Right lobe of liver (tissue), 4 donors: ENCODE data around the gene TRAF1.

ENCODE experiments used
- POLR2A ChIP-seq: fragments of 450-650 bp; IDR thresholded peaks from one replicate; pipeline ENCODE4 v1.6.1; 2017; ENCODE audit warnings: antibody characterized with exemption, mild to moderate bottlenecking
- TF ChIP-seq, protein P1 (sequence below), 4 donors: fragments of 200-600 bp in 3 of 4; fragments of 450-650 bp in 1 of 4; IDR thresholded peaks; one replicate each; pipeline versions ENCODE4 v1.5.1 to v1.8.0; 2016 to 2022; ENCODE audit warnings: antibody characterized with exemption in 4 of 4, mild to moderate bottlenecking in 2 of 4
- donor health status: DM: no; HTN: no; CAD: no.
- donor health status: DM: no; HTN: no; CAD: no.
- donor health status: DM: no; HTN: yes; CAD: no.

DNA sequence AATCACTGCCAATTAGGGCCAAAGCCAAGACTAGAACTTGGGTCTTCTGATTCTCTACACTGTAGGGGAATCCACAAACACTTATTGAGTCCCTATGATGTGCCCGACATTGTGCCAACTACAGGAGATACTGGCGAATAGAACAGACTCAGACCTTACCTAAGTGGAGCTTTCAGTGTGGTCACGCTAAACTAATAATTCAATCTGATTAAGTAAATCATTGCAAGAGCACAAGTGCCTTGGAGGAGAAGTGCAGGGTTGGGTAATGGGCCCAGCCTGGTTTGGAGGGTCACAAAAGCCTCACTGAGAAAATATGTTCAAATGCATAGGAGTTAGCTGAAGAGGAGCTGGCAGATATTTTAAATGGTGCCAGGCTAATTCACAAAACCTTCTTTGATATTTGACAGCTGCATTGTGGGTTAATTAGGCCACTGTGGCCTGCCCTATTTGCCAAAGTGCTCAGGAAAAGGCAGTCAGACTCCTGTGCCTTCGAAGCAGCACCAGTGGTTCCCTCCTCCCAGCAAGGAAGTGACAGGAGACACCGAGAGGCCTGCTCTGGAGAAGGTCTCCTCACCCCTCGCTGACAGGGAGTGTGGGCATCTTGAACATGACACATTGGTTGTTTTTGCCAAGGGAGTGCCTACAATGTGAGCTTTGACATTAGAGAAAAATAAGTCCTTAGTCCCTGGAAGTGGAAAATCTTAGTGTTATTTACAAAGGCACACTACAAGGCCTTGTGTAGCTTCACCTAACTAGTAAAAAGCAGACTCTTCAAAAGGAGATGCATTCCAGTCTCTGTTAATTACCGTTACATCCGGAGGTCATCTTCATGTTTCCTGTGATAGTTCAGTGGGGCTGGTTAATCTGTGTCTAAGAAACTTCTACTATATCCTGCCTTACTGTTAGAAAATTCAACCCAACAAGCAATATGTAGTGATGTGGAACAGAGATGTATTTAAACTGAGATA, 24.1 kb upstream of the TRAF1 start:
- TF ChIP-seq, protein P1, sequence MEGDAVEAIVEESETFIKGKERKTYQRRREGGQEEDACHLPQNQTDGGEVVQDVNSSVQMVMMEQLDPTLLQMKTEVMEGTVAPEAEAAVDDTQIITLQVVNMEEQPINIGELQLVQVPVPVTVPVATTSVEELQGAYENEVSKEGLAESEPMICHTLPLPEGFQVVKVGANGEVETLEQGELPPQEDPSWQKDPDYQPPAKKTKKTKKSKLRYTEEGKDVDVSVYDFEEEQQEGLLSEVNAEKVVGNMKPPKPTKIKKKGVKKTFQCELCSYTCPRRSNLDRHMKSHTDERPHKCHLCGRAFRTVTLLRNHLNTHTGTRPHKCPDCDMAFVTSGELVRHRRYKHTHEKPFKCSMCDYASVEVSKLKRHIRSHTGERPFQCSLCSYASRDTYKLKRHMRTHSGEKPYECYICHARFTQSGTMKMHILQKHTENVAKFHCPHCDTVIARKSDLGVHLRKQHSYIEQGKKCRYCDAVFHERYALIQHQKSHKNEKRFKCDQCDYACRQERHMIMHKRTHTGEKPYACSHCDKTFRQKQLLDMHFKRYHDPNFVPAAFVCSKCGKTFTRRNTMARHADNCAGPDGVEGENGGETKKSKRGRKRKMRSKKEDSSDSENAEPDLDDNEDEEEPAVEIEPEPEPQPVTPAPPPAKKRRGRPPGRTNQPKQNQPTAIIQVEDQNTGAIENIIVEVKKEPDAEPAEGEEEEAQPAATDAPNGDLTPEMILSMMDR (IDR thresholded peaks at IDR 0.05): no peak
- TF ChIP-seq POLR2A: no peak
